Measurements from ENCODE around the gene LEF1. TPM values are rescaled to one million over a fixed set of nuclear protein-coding genes. Genes with fewer than 3 reads are reported as not detected.

Gene LEF1
- total and polyA plus RNA-seq, 9 of the 15 experiments (the other 6 are each of a cell fraction or from before 2014, with no cell fraction given) = 15.1 to 81.1 (median 29.7) TPM

DNA sequence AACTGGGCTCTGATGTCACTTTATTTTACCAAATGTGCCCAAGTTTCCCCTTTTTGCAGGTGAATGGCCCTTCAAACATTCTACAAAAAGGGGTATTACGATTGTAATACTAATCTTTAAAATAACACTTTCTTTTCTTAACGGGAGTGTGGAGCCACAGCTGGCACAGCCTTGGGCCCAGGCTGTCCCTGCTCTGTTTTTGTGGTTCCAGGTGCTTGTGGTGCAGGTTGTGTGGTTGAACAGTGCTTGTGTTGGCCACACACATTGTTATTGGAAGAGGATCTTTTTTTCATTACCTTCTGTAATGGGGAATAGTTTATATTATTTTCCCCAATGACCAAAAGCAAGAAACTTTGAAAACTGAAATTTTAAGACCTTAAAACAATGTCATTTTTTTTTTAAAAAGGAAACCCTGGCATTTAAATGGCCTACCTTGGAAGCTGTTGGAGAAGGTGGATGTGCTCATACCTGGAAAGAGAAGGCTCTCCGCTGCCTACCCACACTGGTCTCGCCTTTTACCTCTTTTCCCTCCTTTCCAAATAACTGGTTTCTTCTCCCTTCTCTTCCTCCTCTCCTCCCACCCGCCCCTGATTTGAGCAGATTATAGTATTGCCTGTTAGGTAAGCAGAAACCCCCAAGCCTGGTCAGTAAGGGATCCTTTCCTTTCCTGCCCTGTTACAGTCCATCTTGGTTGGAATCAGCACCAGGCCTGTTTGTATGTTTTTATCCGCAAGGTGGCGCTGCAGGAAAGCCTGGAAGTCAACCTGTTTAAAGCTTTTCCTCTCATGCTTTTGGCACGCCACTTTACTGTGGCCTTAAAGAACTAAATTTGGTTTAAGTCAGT lies 150.5 kb downstream of the LEF1 start (continued):
- TF ChIP-seq, protein P1, sequence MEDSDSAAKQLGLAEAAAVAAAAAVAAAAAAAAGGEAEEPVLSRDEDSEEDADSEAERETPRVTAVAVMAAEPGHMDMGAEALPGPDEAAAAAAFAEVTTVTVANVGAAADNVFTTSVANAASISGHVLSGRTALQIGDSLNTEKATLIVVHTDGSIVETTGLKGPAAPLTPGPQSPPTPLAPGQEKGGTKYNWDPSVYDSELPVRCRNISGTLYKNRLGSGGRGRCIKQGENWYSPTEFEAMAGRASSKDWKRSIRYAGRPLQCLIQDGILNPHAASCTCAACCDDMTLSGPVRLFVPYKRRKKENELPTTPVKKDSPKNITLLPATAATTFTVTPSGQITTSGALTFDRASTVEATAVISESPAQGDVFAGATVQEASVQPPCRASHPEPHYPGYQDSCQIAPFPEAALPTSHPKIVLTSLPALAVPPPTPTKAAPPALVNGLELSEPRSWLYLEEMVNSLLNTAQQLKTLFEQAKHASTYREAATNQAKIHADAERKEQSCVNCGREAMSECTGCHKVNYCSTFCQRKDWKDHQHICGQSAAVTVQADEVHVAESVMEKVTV (CRISPR knock-in tag; IDR thresholded peaks at IDR 0.05) = peak; percentile 46; the same call in 1 of the 2 replicates
- TF ChIP-seq, protein P2, sequence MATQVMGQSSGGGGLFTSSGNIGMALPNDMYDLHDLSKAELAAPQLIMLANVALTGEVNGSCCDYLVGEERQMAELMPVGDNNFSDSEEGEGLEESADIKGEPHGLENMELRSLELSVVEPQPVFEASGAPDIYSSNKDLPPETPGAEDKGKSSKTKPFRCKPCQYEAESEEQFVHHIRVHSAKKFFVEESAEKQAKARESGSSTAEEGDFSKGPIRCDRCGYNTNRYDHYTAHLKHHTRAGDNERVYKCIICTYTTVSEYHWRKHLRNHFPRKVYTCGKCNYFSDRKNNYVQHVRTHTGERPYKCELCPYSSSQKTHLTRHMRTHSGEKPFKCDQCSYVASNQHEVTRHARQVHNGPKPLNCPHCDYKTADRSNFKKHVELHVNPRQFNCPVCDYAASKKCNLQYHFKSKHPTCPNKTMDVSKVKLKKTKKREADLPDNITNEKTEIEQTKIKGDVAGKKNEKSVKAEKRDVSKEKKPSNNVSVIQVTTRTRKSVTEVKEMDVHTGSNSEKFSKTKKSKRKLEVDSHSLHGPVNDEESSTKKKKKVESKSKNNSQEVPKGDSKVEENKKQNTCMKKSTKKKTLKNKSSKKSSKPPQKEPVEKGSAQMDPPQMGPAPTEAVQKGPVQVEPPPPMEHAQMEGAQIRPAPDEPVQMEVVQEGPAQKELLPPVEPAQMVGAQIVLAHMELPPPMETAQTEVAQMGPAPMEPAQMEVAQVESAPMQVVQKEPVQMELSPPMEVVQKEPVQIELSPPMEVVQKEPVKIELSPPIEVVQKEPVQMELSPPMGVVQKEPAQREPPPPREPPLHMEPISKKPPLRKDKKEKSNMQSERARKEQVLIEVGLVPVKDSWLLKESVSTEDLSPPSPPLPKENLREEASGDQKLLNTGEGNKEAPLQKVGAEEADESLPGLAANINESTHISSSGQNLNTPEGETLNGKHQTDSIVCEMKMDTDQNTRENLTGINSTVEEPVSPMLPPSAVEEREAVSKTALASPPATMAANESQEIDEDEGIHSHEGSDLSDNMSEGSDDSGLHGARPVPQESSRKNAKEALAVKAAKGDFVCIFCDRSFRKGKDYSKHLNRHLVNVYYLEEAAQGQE (IDR thresholded peaks at IDR 0.05; ENCODE audit: borderline replicate concordance) = peak; percentile 68; the same call in 1 of the 2 replicates
- TF ChIP-seq, protein P2 (CRISPR knock-in tag; IDR thresholded peaks at IDR 0.05; ENCODE audit: low read depth) = no peak
- no peak for TF ChIP-seq HOXB6 (CRISPR knock-in tag; IDR thresholded peaks at IDR 0.05; ENCODE audit: borderline replicate concordance)
- no peak for TF ChIP-seq THRAP3 (IDR thresholded peaks at IDR 0.05; ENCODE audit: borderline replicate concordance)
- TF ChIP-seq CREM (IDR thresholded peaks at IDR 0.05; ENCODE audit: low read depth) = 0 out of 2 replicates have a peak, but pooled peaks have one; percentile 18
- TF ChIP-seq RAD21 (CRISPR knock-in tag; conservative IDR thresholded peaks at IDR 0.05 in 1 of 2, IDR thresholded peaks at IDR 0.05 in 1 of 2) = peak; percentile 72 to 82
- peak; percentile 27; the same call in 1 of the 2 replicates for TF ChIP-seq JUND (IDR thresholded peaks at IDR 0.05; ENCODE audit: borderline replicate concordance, low read depth, low read length)
- TF ChIP-seq JUND (tag; IDR thresholded peaks at IDR 0.05; ENCODE audit: borderline replicate concordance, low read depth, low read length) = 0 out of 3 replicates have a peak, but pooled peaks have one; percentile 14
- TF ChIP-seq CC2D1A (IDR thresholded peaks at IDR 0.05) = peak; percentile 40; the same call in 1 of the 2 replicates
- no peak for TF ChIP-seq TCF7L2 (IDR thresholded peaks at IDR 0.05; ENCODE audit: low read depth, low read length)

Measured in K562 (cell line).